Measurements from ENCODE around the gene GFAP.
A peak's percentile ranks its signal among the peaks of the same experiment; 100 is the strongest.

GFAP gene

DNA sequence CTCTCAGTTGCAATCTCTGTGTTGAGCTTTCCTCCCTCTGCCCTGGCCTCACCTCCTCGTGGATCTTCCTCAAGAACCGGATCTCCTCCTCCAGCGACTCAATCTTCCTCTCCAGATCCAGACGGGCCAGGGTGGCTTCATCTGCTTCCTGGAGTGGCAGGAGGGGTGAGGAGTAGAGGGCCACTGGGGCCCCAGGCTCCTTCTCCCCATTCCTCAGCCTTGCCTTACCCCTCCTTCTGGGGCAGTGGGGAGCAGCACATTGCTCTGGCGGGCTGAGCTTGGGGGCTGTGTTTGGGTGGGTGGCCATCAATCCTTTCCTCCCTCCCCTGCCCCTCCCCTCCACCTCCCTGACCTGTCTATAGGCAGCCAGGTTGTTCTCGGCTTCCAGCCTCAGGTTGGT, 1.6 kb downstream of the GFAP start:
- DNase-seq: no peak

DNA sequence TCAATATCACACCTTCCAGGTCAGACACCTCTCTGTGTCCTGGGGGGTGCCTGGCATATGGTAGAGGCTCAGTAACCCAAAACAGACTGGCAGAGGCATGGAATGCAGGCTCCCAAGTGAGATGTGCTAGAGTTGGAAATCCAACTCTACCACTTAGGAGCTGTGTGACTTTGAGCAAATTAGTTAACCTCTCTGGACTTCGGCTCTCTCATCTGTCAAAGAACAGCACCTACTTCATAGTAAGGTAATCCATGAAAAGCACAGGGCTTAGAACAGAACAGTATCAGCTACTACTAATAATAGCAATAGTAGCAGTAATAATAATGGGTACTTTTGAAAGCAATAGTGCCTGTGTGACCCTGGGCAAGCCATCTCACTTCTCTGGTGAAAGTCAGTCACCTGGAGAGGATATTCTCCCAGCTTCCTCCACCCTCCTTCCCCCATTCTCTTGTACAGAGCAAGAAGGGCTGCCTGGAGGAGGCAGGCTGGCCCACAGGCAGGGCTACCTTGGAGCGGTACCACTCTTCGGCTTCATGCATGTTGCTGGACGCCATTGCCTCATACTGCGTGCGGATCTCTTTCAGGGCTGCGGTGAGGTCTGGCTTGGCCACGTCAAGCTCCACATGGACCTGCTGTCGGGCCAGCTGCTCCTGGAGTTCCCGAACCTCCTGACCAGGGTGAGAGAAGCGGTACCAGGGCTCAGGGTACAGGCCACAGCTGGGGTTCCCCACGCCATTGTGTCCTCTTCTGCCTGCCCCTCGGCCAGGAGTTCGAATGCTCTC, 2.3 kb downstream of the GFAP start:
- no peak for DNase-seq

DNA sequence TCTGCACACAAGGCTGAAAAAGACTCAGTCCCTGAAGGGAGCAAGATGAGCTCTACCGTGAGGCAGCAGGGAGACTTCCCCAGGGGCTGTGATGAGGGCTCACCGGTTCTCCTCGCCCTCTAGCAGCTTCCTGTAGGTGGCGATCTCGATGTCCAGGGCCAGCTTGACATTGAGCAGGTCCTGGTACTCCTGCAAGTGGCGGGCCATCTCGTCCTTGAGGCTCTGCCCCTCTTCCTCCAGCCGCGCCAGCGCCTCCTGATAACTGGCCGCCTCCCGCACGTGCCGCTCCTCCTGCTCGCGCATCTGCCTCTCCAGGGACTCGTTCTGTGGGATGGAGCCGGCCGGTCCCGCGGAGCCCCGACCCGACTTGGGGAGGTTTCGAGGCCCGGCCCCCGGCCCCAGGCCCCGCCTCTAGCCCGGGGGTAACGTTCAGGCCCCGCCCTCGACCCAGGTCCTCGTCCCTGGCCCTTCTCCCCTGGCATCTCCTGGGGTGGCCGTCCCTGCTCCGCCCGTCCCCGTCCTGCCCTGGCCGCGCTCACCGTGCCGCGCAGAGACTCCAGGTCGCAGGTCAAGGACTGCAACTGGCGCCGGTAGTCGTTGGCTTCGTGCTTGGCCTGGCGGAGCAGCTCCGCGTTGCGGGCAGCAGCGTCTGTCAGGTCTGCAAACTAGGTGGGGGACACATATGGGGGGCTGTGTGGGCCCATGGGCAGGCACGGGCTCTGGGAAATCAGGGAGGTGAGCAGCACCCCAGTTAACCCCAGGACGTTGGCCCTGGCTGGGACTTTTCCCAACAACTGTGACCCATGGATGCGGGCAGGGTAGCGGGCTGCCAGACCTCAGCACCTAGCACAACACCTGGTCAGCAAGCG, 3.9 kb downstream of the GFAP start:
- no peak for DNase-seq

DNA sequence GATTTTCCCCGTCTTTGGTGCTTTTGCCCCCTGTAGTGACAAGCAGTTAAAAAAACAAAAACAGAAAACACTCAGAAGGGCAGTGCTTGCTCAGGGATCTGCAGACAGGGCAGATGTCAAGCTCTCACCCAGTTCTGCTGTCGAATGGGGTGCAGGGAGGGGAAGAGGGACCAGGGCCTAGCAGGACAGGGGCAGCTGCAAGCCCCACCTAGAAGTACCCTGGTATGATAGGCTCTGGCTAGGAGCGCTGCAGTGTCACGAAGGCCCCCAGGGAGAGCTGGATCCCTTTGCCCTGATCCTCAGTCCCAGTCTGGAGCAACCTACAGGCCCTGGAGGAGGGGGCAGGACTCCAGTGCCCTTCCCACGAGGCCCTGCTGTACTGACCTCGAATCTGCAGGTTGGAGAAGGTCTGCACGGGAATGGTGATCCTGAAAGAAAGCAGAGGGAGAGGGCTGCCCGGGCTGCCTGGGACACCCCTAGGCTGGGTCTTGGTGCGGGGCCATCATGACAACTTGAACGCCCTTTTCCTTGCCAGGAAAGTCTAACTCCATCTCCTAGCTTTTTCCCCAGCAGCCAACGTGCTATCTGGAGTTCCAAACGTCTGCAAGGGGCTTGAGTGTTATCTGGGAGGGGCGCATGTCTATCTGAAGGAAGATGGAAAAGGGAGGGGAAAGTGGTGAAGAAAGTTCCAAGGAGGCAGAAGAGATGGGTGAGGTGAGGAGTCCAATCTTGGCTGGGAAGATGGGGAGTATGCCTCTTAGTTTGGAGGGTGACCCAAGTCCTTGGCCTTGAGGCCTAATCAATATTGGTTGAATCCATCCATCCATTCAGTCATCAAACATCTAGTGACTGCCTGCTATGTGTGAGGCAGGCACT, 4.8 kb downstream of the GFAP start:
- DNase-seq: no peak

DNA sequence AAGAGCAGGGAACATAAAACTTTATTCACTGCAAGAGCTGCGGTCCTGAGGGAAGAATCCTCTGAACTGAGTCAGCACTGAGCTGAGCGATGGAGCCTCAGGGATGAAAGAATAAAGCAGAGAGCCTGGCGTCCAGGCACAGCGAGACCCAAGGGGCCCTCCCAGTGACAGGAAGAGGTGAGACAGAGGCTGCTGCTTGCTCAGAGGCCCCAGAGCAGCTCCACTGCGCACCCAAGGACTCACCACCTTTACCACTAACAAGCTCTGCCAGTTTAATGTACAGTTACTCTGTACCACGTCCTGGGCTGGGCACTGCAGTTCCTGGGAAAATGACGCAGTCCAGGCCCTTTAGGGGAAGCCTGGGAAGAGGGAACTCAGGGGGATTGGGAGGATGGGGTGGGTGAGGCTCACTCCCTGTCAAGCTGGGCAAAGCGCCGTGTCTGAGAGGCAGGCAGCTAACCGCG, 5.6 kb downstream of the GFAP start:
- DNase-seq: no peak

DNA sequence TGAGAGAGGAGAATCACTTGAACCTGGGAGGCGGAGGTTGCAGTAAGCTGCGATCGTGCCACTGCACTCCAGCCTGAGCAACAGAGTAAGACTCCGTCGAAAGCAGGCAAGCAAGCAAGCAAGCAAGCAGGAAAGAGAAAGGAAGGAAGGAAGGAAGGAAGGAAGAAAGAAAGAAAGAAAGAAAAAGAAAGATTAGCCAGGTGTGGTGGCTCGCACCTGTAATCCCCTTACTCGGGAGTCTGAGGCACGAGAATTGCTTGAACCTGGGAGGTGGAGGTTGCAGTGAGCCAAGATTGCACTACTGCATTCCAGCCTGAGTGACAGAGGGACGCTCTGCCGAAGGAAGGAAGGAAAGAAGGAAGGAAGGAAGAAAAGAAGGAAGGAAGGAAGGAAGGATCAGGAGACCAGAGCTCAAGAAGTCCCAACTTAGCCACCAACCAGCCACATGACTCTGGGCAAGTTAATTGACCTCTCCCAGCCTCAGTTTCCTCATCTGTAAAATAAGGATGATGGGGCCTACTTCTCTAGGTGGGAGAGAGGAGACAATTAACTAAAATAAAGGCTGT, 6.5 kb downstream of the GFAP start:
- DNase-seq: no peak

DNA sequence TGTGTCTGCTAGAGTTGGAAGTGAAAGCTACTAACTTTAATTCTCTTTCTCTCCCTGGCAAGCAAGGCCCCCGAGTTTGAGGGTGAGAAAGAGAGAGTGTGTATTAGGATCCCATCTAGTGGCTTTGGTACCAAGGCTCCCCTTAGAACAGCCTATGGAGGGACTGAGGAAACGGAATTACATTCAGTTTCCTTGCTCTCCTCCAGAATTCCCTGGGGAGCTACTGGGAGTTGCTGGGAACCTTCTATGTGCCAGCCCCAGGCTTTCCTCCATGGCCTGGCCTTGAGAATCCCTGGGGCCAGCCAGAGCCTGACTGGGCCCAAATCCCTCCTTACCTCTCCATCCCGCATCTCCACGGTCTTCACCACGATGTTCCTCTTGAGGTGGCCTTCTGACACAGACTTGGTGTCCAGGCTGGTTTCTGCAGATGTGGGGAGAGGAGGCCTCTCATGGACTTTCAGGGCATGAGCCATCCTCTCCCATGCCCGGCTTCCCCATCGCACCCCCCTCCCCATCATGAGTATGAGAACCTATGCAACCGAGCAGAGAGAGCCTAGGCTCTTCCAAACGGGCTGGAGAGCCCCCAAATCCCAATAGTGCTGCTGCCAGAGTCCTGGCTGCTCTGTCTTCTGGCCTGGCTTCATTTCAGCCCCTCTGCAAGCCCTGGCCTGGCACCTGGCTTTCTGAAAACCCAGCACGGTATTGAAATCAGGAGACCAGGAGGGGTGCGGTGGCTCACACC, 7.4 kb downstream of the GFAP start:
- DNase-seq: no peak

DNA sequence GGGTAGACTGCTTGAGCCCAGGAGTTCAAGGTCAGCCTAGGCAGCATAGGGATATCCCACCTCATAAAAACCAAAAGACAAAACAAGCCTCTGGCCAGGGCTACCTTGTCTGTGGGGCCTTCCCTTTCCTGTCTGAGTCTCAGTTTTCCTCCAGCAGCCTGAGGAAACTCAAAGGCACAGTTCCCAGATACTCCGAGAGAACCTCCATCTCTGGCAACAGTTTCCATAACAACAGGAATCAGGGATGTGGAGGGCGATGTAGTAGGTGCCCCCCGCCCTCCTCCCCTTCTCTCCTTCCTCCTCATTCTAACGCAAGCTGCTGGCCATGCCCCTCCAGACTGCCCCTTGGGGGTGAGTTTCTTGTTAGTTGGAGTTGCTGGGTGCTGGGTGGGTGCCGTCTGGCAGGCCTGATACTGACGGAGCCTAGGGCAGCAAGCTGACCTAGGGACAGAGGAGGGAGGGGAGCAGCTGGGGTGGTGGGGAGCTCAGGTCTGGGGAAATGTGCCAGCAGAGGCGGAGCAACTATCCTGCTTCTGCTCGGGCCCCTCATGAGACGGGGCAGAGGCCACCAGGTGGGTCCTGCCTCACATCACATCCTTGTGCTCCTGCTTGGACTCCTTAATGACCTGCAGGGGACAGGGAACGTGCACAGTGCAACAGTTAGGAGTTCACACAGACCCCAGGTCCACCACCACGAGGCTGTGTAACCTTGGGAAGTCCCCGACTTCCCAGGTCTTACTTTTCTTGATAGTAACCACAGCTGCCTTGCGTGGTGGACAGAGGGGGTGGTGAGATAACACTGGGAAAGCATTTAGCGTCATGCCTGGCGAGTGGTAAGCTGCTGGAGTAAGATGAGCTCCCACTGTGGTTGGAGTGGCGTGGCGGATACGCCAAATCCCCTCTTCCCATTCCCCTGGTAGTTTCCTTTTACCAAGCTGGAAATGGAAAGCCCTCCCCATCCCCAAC, 8.3 kb downstream of the GFAP start:
- DNase-seq: no peak

DNA sequence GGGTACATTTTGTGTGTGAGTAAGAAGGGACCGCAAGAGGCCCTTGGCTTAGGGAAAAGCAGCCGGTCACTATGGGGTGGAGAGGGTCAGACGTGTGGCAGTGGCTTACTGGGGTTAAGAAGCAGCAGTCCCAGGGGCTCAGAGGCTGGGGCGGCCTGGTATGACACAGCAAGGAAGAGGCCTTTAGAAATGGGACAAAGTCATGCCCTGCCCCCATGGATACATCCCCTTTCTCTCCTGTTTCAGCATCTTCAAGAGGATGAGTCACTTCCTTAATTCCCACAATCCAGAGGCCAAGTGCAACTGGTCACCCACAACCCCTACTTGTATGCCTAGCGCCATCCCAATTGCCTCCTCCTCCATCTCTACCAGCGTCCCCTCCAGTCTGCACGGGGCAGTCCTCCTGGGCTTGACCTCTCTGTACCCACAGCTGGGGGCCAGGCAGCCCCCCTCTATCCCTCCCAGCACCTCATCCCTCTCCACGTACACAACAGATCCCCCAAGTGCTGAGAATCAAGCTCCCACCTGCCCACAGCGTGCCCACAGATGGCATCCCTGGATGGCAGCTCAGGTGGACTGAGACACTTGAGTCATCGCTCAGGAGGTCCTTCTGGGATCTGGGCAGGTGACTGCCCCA, 9.2 kb downstream of the GFAP start:
- no peak for DNase-seq

DNA sequence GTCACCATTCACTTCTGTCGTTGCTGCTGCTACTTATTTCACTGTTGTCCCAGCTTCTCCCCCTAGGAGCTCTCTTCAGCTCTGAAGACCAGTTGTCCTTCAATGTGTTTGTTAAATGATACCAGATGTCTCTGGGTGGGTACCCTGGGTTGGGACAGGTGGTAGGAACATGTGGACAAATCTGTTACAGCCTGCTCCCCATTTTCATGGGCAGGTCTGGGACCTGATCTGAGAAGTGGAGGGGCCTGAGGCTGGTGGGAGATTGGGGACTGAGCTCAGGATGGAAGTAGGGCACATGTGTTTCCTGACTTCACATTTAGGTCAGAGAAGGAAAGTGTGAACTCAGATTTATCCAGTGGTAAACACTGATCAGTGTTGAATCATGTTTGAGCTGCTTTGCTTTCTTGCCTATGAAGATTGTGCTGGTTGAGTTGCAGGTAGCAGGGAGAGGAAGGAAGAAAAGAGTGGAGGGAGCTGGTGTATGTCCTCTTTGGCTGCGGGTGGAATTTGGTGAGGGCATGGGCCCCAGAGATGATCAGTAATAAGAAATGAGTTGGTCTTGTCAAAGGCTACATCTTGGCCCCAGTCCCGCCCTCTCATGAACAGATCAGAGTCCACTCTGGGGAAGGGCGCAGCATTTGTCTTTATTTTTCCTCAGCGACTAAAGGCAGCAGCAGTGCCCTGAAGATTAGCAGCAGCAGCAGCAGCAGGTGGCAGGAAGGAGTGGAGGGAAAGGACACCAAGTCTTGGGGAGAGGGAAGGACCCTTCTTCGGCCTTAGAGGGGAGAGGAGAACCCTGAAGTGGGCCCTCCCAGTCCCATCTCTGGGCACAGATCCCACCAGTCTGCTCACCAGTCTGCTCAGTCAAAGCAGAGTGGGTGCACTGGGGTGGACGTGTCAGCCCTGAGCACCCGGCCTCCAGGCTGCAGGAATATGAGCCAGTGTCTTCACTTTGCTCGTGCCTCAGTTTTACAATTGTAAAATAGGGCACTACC, 10.0 kb downstream of the GFAP start:
- no peak for DNase-seq

DNA sequence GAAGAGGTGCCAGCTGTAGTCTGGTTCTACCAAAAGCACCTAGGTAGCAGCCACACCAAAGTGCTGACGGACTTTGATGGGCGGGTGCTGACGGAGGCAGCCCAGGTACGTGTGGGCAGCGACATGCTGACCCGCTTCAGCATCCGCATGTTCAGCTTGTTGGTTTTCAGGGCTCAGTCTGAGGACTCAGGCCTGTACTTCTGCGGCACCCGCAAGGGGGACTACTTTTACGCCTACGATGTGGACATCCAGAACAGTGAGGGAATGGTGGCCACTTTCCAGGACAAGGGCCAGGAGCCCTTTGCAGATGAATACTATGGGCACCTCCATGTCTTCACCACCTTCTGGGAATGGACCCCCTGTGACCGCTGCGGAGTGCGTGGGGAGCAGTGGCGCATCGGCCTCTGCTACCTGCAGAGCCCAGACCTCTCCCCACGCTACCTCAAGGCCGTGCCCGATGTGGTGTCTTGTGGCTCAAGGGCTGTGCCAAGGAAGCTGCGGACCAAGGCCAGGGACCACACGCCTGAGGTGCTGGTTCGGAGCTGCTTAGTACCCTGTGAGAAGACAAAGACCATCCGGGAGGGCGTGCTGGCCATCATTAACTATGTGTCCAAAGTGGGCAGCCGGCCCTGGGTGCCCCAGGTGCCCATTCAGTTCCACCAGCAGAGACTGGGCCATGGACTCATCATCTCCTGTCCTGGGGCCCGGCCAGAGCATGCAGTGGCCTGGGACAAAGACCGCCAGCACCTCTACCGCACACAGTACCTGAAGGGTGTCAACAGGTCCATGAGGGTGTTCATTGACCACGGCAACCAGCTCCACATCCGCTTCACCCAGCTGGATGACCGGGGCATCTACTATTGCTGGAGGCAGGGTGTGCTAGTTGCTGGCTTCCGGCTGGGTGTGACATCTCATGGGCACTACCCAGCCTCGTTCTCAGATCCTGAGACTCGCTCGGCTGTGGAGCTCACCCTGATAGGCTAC, 11.0 kb downstream of the GFAP start:
- DNase-seq: no peak

DNA sequence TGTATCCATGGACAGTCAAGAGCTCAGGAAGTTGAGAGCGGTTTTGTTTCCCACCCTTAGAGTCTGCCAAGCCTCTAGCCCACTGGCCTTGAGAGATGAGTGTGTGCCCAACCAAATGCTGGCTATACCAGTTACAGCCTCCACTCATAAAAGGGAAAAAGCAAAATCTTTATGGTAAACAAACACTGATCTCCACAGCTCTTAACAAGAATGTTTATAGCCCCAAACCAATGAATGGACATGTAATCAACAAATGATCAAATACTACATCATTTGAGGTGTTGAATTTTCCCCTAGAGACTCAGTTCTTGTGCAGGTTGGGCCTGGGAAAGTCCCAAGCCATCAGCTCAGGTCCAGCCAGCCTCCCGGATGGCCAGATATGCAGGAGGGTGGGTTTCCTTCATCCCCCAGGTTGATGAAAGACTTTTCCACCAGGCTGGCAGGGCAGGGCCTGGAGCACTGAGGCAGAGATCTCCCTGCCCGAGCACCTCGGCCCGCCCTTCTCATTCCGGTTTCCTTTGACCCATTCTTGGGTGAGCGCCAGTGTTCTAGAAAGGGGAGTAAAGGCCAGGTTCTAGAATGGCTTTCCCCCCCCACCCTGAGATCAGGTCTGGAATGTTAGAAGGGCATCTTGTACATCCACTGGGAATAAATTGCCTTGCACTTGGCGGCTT, 12.2 kb downstream of the GFAP start:
- no peak for DNase-seq

DNA sequence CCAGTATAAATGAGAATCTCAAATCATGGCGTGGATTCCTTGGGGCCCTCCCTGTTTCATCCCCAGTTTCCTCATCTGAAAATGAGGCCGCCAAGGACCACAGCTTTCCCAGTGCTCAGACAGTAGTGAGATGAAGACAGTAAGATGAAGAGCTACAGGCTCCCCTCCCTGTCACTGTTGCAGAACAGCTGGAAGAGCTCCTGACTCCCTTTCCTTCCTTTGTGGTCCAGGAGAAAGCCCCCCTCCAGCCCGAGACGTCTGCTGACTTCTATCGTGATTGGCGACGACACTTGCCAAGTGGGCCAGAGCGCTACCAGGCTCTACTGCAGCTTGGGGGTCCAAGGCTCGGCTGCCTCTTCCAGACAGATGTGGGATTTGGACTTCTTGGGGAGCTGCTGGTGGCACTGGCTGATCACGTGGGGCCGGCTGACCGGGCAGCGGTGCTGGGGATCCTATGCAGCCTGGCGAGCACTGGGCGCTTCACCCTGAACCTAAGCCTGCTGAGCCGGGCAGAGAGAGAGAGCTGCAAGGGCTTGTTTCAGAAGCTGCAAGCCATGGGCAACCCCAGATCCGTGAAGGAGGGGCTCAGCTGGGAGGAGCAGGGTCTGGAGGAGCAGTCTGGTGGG, 13.1 kb downstream of the GFAP start:
- no peak for DNase-seq

DNA sequence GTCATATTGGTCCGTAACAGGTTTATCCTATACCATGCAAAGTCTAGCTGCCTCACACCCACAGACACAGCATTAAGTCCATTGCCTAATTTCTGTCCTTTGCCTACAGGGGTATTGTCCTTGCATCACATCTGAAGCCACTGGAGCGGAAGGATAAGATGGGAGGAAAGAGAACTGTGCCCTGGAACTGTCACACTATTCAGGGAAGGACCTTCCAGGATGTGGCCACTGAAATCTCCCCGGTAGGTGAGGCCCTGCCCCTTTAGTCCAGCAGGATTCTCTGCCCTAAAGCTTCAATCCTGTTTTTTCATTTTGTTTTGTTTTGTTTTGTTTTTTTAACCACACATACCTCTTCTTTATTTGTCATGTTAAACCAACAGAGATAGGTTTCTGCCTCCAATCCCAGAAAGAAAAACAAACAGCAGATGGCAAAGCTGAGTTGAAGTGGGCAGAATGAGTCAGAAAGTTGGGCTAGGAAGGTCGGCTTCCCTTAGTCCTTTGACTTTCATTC, 13.8 kb downstream of the GFAP start:
- no peak for DNase-seq

DNA sequence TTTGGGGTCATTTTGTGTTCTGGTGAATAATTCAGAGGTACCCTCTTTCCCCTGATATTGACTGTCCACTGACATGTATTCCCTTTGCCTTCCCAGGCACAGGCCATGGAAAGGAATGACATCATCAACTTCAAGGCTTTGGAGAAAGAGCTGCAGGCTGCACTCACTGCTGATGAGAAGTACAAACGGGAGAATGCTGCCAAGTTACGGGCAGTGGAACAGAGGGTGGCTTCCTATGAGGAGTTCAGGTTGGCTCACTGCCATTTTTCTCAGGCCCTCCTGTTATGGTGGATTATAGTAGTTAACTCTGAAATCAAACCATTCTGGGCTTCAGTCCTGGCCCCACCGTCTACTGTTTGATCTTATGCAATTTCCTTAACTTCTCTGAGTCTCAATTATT, 14.4 kb downstream of the GFAP start:
- no peak for DNase-seq

DNA sequence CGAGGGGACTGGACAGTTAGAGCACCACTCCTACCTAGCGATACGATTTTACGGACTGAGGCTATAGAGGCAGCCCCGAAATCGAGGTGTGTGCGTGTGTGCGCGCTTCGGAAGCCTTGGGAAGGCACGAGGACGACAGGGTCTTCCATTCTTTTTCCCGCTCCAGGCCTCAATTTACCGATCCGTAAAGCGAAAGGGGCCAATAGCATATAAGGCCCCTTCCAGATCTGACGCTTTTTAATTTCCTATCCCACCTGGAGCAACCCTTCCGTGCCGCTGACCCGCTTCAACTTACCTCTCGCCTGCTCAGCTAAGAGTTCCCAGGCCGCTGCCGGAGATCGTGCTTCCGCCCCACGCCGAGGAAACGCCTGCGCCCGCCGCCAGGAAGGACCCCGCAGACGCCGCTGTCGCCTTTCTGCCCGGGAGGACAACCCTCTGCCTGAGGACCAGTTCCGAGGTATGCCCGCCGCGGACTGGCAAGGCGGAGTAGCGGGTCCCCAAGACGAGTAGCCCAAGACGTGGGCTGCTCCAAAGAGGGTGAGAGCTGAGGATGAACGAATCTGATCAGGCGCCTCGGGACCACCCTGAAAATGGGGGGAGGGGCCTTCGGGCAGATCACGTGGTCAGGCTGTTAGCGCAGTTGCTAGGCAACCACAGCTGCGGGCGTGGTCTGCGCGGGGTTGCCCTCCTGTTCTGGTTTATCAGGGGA, 16.1 kb downstream of the GFAP start, which contains the start of gene EFTUD2:
EFTUD2 (minus strand) TSS at position 372 of the 709 bp plus-strand sequence. CDS start 4,924 bp downstream, outside the sequence.
- peak; percentile 80 for DNase-seq

Measured in activated gamma-delta T cell (primary cell).